Smooth muscle cell (in vitro differentiated cells): ENCODE measurements around the gene ROR2. TPM values are rescaled to one million over a fixed set of nuclear protein-coding genes. Genes with fewer than 3 reads are reported as not detected.

Experiments used
- DNase-seq: peaks from one replicate; lab custom pipeline; 2025; ENCODE audit not compliant: unreplicated experiment; lab: John Stamatoyannopoulos, UW
- H2AFZ ChIP-seq: fragments of 200-600 bp; sonication (generic); 2 replicates; pipeline ENCODE4 v1.6.0; 2016; ENCODE audit warnings: antibody characterized with exemption, low read depth, mild to moderate bottlenecking
- H3F3A ChIP-seq: fragments of 200-600 bp; sonication (generic); 2 replicates; pipeline ENCODE4 v1.6.0; 2017; ENCODE audit warnings: antibody characterized with exemption, low read depth
- H3K27ac ChIP-seq: fragments of 200-600 bp; sonication (generic); 2 replicates; pipeline ENCODE4 v1.5.1; 2016; ENCODE audit warnings: low read depth, mild to moderate bottlenecking
- H3K27me3 ChIP-seq: fragments of 200-600 bp; sonication (generic); 2 replicates; pipeline ENCODE4 v1.6.1; 2016; ENCODE audit warnings: low read depth, mild to moderate bottlenecking
- H3K36me3 ChIP-seq: fragments of 200-600 bp; sonication (generic); 2 replicates; pipeline ENCODE4 v1.5.1; 2016; ENCODE audit warnings: low read depth
- H3K4me1 ChIP-seq: fragments of 200-600 bp; sonication (generic); 2 replicates; pipeline ENCODE4 v1.5.1; 2016; ENCODE audit warnings: low read depth
- H3K4me2 ChIP-seq: fragments of 200-600 bp; sonication (generic); 2 replicates; pipeline ENCODE4 v1.6.0; 2016; ENCODE audit warnings: mild to moderate bottlenecking
- H3K4me3 ChIP-seq: fragments of 200-600 bp; sonication (generic); 2 replicates; pipeline ENCODE4 v1.5.1; 2016; ENCODE audit warnings: mild to moderate bottlenecking
- H3K79me2 ChIP-seq: fragments of 200-600 bp; sonication (generic); 2 replicates; pipeline ENCODE4 v1.6.0; 2016; ENCODE audit warnings: low read depth, mild to moderate bottlenecking
- H3K9ac ChIP-seq: fragments of 200-600 bp; sonication (generic); 2 replicates; pipeline ENCODE4 v1.6.0; 2016; ENCODE audit warnings: low read depth
- H3K9me3 ChIP-seq: fragments of 200-600 bp; sonication (generic); replicated peaks from 2 replicates; pipeline ENCODE4 v1.5.1; 2016; ENCODE audit warnings: low read depth
- H4K20me1 ChIP-seq: fragments of 200-600 bp; sonication (generic); 2 replicates; pipeline ENCODE4 v1.6.0; 2016; ENCODE audit warnings: low read depth
- WGBS: methylation state at CpG from one replicate; pipeline ENCODE4 v1.1.7; 2016; ENCODE audit warnings: low lambda C conversion rate; 5-methylcytosine and 5-hydroxymethylcytosine counted together
- polyA plus RNA-seq: library from polyadenylated mRNA; unstranded; fragments of >200 nt; fragmentation: Nextera tagmentation; extraction: Ambion mirVana; gene quantifications from 2 replicates; pipeline ENCODE4 v1.2.1, GENCODE V29; 2016
- total RNA-seq: library from RNA; depleted of rRNA; stranded (reverse); fragments of >200 nt; gene quantifications from 2 replicates; pipeline ENCODE4 v1.2.3, GENCODE V29; 2014
- TF ChIP-seq, protein P1 (sequence below): fragments of 200-600 bp; sonication (generic); IDR thresholded peaks from 2 replicates; pipeline ENCODE4 v1.5.1; 2017; ENCODE audit warnings: borderline replicate concordance, mild to moderate bottlenecking, antibody characterized with exemption; ENCODE audit not compliant: insufficient read depth, poor library complexity, severe bottlenecking

ROR2 gene
- total and polyA plus RNA-seq, 2 experiments from 2014 or later: 16.7 to 21.7 TPM

DNA sequence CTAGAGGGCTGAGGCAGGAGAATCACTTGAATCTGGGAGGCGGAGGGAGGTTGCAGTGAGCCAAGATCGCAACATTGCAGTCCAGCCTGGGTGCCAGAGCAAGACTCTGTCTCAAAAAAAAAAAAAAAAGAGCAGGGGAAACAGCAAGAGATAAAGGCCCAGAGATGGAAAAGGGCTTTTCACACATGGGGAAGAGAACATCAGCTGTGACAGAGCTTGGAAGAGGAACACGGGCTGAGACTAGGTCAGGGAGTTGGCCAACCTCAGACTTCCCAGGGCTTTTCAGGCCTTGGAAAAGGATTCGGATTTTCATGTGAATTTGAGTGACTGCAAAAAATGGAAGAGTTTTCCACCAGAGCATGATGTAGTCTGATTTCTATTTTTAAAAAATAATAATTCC is 294.4 kb downstream of the ROR2 start:
- TF ChIP-seq, protein P1, sequence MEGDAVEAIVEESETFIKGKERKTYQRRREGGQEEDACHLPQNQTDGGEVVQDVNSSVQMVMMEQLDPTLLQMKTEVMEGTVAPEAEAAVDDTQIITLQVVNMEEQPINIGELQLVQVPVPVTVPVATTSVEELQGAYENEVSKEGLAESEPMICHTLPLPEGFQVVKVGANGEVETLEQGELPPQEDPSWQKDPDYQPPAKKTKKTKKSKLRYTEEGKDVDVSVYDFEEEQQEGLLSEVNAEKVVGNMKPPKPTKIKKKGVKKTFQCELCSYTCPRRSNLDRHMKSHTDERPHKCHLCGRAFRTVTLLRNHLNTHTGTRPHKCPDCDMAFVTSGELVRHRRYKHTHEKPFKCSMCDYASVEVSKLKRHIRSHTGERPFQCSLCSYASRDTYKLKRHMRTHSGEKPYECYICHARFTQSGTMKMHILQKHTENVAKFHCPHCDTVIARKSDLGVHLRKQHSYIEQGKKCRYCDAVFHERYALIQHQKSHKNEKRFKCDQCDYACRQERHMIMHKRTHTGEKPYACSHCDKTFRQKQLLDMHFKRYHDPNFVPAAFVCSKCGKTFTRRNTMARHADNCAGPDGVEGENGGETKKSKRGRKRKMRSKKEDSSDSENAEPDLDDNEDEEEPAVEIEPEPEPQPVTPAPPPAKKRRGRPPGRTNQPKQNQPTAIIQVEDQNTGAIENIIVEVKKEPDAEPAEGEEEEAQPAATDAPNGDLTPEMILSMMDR: no peak

DNA sequence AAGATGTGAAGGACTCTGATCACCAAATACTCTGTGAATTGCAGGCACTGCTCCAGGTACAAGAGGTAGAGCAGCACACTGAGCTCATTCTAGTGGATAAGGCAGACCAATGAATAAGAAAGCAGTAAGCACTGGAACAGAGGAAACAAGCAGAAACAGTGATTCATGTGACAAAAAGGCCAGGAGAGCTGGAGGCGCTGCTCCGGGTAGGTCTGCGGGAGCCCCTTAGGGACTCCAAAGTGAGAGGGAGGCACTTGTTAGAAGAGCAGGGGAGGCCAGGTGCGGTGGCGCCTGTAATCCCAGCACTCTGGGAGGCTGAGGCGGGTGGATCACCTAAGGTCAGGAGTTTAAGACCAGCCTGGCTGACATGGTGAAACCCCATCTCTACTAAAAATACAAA is 294.8 kb downstream of the ROR2 start:
- TF ChIP-seq, protein P1: no peak
- no peak overlapping the region for H3K27ac ChIP-seq
- no peaks in the 10 kb centered on the region for H3K79me2 ChIP-seq
- H3K4me3 ChIP-seq: no peak overlapping the region
- no peak for DNase-seq
- H3F3A ChIP-seq: no peaks in the 10 kb centered on the region
- H3K9ac ChIP-seq: no peak overlapping the region
- H3K9me3 ChIP-seq: no peaks in the 10 kb centered on the region
- WGBS: 77% methylated on average over 6 of the region's 6 CpGs
- no peaks in the 10 kb centered on the region for H3K4me1 ChIP-seq
- no peaks in the 10 kb centered on the region for H3K36me3 ChIP-seq
- no peak overlapping the region for H3K4me2 ChIP-seq
- no peak overlapping the region for H2AFZ ChIP-seq
- H4K20me1 ChIP-seq: no peaks in the 10 kb centered on the region
- no peaks in the 10 kb centered on the region for H3K27me3 ChIP-seq

More for the DNA sequence above, 294.4 kb downstream of the ROR2 start:
- no peaks in the 10 kb centered on the region for H3K79me2 ChIP-seq
- no peaks in the 10 kb centered on the region for H3K36me3 ChIP-seq
- H3K27ac ChIP-seq: no peak overlapping the region
- no peak overlapping the region for H3K4me2 ChIP-seq
- H3F3A ChIP-seq: no peaks in the 10 kb centered on the region
- WGBS: 78% methylated on average over 4 of the region's 4 CpGs
- DNase-seq: no peak
- H2AFZ ChIP-seq: no peak overlapping the region
- no peaks in the 10 kb centered on the region for H3K27me3 ChIP-seq
- H3K9ac ChIP-seq: no peak overlapping the region
- no peaks in the 10 kb centered on the region for H3K9me3 ChIP-seq
- no peaks in the 10 kb centered on the region for H3K4me1 ChIP-seq
- no peak overlapping the region for H3K4me3 ChIP-seq
- no peaks in the 10 kb centered on the region for H4K20me1 ChIP-seq

DNA sequence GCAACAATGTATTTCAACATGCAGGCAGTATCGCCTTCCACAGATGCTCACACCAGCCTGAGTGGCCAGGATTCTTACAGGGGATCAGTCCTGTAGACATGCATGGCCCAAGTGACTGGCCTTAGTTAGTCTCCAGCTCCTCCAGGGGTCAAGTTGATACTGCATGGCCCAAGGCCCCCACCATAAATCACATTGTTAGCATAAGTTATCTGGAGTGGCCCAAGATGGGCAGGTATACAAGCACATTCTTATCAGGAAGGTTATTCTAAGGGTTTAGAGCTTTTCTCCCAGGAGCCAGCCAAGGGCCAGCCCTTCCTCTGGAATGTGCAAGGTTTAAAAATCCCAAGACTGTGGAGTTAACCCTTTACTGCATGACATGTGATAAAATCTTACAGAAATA is 295.5 kb downstream of the ROR2 start:
- WGBS: 95% methylated on average over 1 of the region's 1 CpG

DNA sequence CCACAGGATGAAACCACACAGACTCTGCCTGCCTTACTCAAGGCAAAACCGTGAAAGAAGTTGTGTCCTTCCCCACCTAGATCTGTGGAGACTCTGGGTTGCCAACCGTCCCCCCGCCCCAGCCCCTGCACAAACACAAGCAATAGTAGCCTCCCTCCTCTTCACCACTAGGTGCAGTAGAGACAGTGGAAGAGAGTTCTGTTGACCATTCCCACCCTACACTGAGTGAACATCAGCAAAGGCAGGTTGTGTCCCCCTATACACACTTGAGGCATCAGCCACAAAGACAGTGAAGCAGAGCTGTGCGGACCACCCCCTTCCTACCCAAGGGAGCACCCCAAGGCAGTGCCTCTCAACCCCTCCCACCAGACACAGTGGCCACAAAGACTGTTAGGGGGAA is 302.7 kb downstream of the ROR2 start:
- no peak overlapping the region for H3K4me3 ChIP-seq
- H3K27me3 ChIP-seq: no peaks in the 10 kb centered on the region
- DNase-seq: no peak
- H3K79me2 ChIP-seq: no peaks in the 10 kb centered on the region
- H3K9me3 ChIP-seq: no peaks in the 10 kb centered on the region
- 83% methylated on average over 4 of the region's 4 CpGs for WGBS
- H3F3A ChIP-seq: no peaks in the 10 kb centered on the region
- no peaks in the 10 kb centered on the region for H4K20me1 ChIP-seq
- H3K9ac ChIP-seq: no peak overlapping the region
- no peaks in the 10 kb centered on the region for H3K36me3 ChIP-seq
- no peak overlapping the region for H2AFZ ChIP-seq
- H3K4me1 ChIP-seq: no peaks in the 10 kb centered on the region
- H3K4me2 ChIP-seq: no peak overlapping the region
- H3K27ac ChIP-seq: no peak overlapping the region
- TF ChIP-seq, protein P1: no peak

More for the DNA sequence above, 295.5 kb downstream of the ROR2 start:
- no peaks in the 10 kb centered on the region for H3K9me3 ChIP-seq
- H4K20me1 ChIP-seq: no peaks in the 10 kb centered on the region
- no peaks in the 10 kb centered on the region for H3K79me2 ChIP-seq
- H3K27ac ChIP-seq: no peak overlapping the region
- H3K4me2 ChIP-seq: no peak overlapping the region
- TF ChIP-seq, protein P1: no peak
- H3K4me3 ChIP-seq: no peak overlapping the region
- H3F3A ChIP-seq: no peaks in the 10 kb centered on the region
- H3K36me3 ChIP-seq: no peaks in the 10 kb centered on the region
- no peaks in the 10 kb centered on the region for H3K4me1 ChIP-seq
- no peak overlapping the region for H3K9ac ChIP-seq
- H3K27me3 ChIP-seq: no peaks in the 10 kb centered on the region
- no peak for DNase-seq
- H2AFZ ChIP-seq: no peak overlapping the region
